PC-3 (cell line): ENCODE results near the gene WDR49.

Experiments used
- CTCF ChIP-seq: fragments of 300-600 bp; sonication (generic); conservative IDR thresholded peaks from 2 replicates; pipeline ENCODE4 v1.5.1; 2017; ENCODE audit warnings: antibody characterized with exemption, low read depth, mild to moderate bottlenecking, low read length
- EZH2 ChIP-seq: fragments of 300-600 bp; sonication (generic); IDR thresholded peaks from one replicate; pipeline ENCODE4 v1.6.1; 2017; ENCODE audit warnings: antibody characterized with exemption, mild to moderate bottlenecking, low read length; ENCODE audit not compliant: unreplicated experiment

- TF ChIP-seq CTCF (no peak), EZH2 (no peak)
These were observed 169.8 kb downstream of the WDR49 start for GRCh38 chr3:167483708-167484475.
